Mesodermal cell (in vitro differentiated cells): ENCODE data around the gene MACROD2.
"Not testable (repeated sequence)": the region's sequence is repeated elsewhere in the genome, so short reads cannot be mapped to it uniquely, and the experiment has no call there.

Source experiments
- H3K27ac ChIP-seq: 2 replicates; pipeline ENCODE4 v1.7.0; 2013; ENCODE audit warnings: mild to moderate bottlenecking, low read depth, low read length, moderate library complexity; ENCODE audit not compliant: severe bottlenecking
- H3K36me3 ChIP-seq: 2 replicates; pipeline ENCODE4 v1.7.1; 2013; ENCODE audit warnings: mild to moderate bottlenecking, low read length, moderate library complexity; ENCODE audit not compliant: control insufficient read depth, insufficient read depth
- H3K4me1 ChIP-seq: one replicate; pipeline ENCODE4 v1.7.1; 2013; ENCODE audit warnings: mild to moderate bottlenecking, low read length; ENCODE audit not compliant: insufficient read depth, control insufficient read depth, poor library complexity, severe bottlenecking
- H3K4me3 ChIP-seq: 2 replicates; pipeline ENCODE4 v1.7.0; 2013; ENCODE audit warnings: low read length, control low read depth, mild to moderate bottlenecking; ENCODE audit not compliant: insufficient read depth, poor library complexity, severe bottlenecking; ENCODE audit errors: extremely low read depth
- H3K9me3 ChIP-seq: 2 replicates; pipeline ENCODE4 v1.7.1; 2013; ENCODE audit warnings: mild to moderate bottlenecking, low read length, moderate library complexity; ENCODE audit not compliant: control insufficient read depth
- WGBS, 2 experiments: methylation state at CpG; one replicate each; pipeline ENCODE4 v1.1.5; 2013; ENCODE audit warnings: missing lambda C conversion rate in 2 of 2; ENCODE audit not compliant: insufficient coverage in 2 of 2; 5-methylcytosine and 5-hydroxymethylcytosine counted together

The MACROD2 gene

GRCh38 chr20:15506311-15506710 is 1511.0 kb downstream of the MACROD2 start:
- H3K9me3 ChIP-seq, result no peaks in the 10 kb centered on the region
- WGBS, 2 experiments, result 95 to 100% methylated on average over 4 to 5 of the region's 5 CpGs
- H3K36me3 ChIP-seq, result no peaks in the 10 kb centered on the region
- H3K4me3 ChIP-seq, result no peak overlapping the region
- H3K27ac ChIP-seq, result no peak overlapping the region
- no peaks in the 10 kb centered on the region for H3K4me1 ChIP-seq

GRCh38 chr20:15507151-15507550 is 1511.8 kb downstream of the MACROD2 start:
- Histone ChIP-seq H3K9me3 (no peaks in the 10 kb centered on the region), H3K27ac (no peak overlapping the region), H3K36me3 (no peaks in the 10 kb centered on the region), H3K4me3 (no peak overlapping the region), H3K4me1 (no peaks in the 10 kb centered on the region)
- WGBS, 2 experiments, result 90 to 92% methylated on average over 2 of the region's 3 CpGs

DNA sequence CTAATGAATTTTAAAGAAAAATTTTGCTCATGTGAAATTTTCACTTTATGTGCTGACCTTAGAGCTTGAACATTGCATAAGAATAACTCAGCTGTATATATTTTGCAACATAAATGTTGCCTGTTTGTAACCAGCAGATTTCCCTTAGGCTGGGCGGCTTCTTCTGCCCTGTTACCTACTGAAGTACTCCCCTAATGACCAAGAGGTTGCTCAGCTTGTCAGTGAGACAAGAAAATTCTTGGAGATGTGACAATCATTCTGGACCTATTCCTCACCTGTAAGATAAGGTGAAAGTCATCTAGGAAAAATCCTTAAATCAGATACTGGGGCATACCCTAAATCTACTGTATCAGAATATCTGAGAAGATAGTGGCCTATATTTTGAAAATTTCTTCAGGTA is 1516.2 kb downstream of the MACROD2 start:
- Histone ChIP-seq H3K9me3 (no peaks in the 10 kb centered on the region), H3K4me3 (no peak overlapping the region), H3K27ac (no peak overlapping the region), H3K36me3 (no peaks in the 10 kb centered on the region), H3K4me1 (no peaks in the 10 kb centered on the region)
- no CpG with 5 or more reads among the region's 1 CpG for WGBS, 2 experiments

- no peaks in the 10 kb centered on the region for H3K9me3 ChIP-seq
- WGBS, 2 experiments, result 84 to 92% methylated on average over 2 to 3 of the region's 5 CpGs
- no peaks in the 10 kb centered on the region for H3K36me3 ChIP-seq
These were observed 1517.6 kb downstream of the MACROD2 start for GRCh38 chr20:15512916-15513315.

DNA sequence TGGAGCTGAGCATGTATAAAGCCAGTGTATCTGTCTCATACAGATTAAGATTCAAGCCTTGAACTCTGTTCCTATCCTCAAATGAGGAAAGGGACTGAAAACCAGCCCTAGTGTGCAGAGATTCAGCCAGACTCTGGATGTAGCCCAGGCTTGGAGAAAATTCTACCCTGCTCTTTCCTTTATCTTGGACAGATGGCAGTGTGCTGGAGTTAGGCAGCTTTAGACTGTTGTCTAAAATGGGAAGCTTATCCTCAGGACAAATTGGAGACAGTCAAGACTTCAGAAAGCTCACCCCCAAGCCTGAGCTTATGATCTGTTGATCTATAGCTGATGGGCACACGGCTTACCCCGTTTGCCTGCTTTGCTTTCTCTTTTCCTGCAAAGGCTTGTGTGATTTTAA is 1520.4 kb downstream of the MACROD2 start:
- no peak overlapping the region for H3K4me3 ChIP-seq
- H3K36me3 ChIP-seq, result no peaks in the 10 kb centered on the region
- H3K9me3 ChIP-seq, result no peaks in the 10 kb centered on the region
- H3K27ac ChIP-seq, result no peak overlapping the region
- H3K4me1 ChIP-seq, result no peaks in the 10 kb centered on the region
- WGBS, 2 experiments, result 100% methylated on average over 1 of the region's 2 CpGs; no CpG with 5 or more reads in 1 of the 2 experiments

More at GRCh38 chr20:15512916-15513315, 1517.6 kb downstream of the MACROD2 start:
- H3K27ac ChIP-seq, result no peak overlapping the region
- no peak overlapping the region for H3K4me3 ChIP-seq
- no peaks in the 10 kb centered on the region for H3K4me1 ChIP-seq

GRCh38 chr20:15520930-15521524 is 1525.7 kb downstream of the MACROD2 start:
- WGBS, 2 experiments, result 86 to 100% methylated on average over 1 of the region's 6 CpGs
- Histone ChIP-seq H3K27ac (no peak overlapping the region), H3K36me3 (no peaks in the 10 kb centered on the region), H3K4me3 (no peak overlapping the region), H3K4me1 (no peaks in the 10 kb centered on the region), H3K9me3 (no peaks in the 10 kb centered on the region)

GRCh38 chr20:15523400-15523799 is 1528.1 kb downstream of the MACROD2 start:
- 78 to 100% methylated on average over 2 of the region's 3 CpGs for WGBS, 2 experiments
- Histone ChIP-seq H3K27ac (no peak overlapping the region), H3K36me3 (no peaks in the 10 kb centered on the region), H3K9me3 (no peaks in the 10 kb centered on the region), H3K4me3 (no peak overlapping the region), H3K4me1 (no peaks in the 10 kb centered on the region)

- Histone ChIP-seq H3K36me3 (no peaks in the 10 kb centered on the region), H3K9me3 (no peaks in the 10 kb centered on the region), H3K27ac (no peak overlapping the region), H3K4me1 (no peaks in the 10 kb centered on the region), H3K4me3 (no peak overlapping the region)
- whole genome bisulfite sequencing, 2 experiments, result 60 to 93% methylated on average over 1 to 3 of the region's 4 CpGs
These were observed 1533.2 kb downstream of the MACROD2 start for GRCh38 chr20:15528391-15529111.

- Histone ChIP-seq H3K36me3 (no peaks in the 10 kb centered on the region), H3K4me3 (no peak overlapping the region), H3K9me3 (no peaks in the 10 kb centered on the region), H3K4me1 (no peaks in the 10 kb centered on the region), H3K27ac (no peak overlapping the region)
- 89% methylated on average over 3 of the region's 3 CpGs; no CpG with 5 or more reads in 1 of the 2 experiments for WGBS, 2 experiments
These were observed 1540.5 kb downstream of the MACROD2 start for GRCh38 chr20:15535863-15536262.

- WGBS, 2 experiments, result 80% methylated on average over 1 of the region's 1 CpG; no CpG with 5 or more reads in 1 of the 2 experiments
- not testable (repeated sequence) for H3K27ac ChIP-seq
These were observed 1541.9 kb downstream of the MACROD2 start for GRCh38 chr20:15537200-15537599.

GRCh38 chr20:15542655-15543054 is 1547.3 kb downstream of the MACROD2 start:
- H3K27ac ChIP-seq, result no peak overlapping the region
- H3K4me1 ChIP-seq, result peaks cover 4% of the 10 kb centered on the region
- H3K36me3 ChIP-seq, result no peaks in the 10 kb centered on the region
- 97 to 100% methylated on average over 5 of the region's 5 CpGs for WGBS, 2 experiments
- no peaks in the 10 kb centered on the region for H3K9me3 ChIP-seq
- no peak overlapping the region for H3K4me3 ChIP-seq

More at GRCh38 chr20:15537200-15537599, 1541.9 kb downstream of the MACROD2 start:
- H3K36me3 ChIP-seq, H3K4me3 ChIP-seq, H3K9me3 ChIP-seq, H3K4me1 ChIP-seq: not testable (repeated sequence)
